IMR-90 (cell line): ENCODE measurements around the gene DAPK1. TPM values are rescaled to one million over a fixed set of nuclear protein-coding genes. Genes with fewer than 3 reads are reported as not detected.

Source experiments
- ATAC-seq: fragments of 200-7000 bp; cut with Tn5 transposase; 2 replicates; pipeline ENCODE4 v1.9.1; 2020; ENCODE audit warnings: low read depth, mild to moderate bottlenecking, moderate library complexity
- BruUV-seq: library from RNA; stranded (reverse); fragments of 400-500 nt; replicated peaks from 2 replicates; lab custom pipeline; 2021; lab: Mats Ljungman, UMichigan
- CTCF ChIA-PET: fragments of 300-600 bp; formaldehyde crosslinking; extraction: SDS; loops from one replicate; lab custom pipeline; 2021; ENCODE audit warnings: antibody characterized with exemption; lab: Yijun Ruan, JAX
- POLR2A ChIA-PET: fragments of 300-600 bp; sonication (Branson Sonifier 250); formaldehyde crosslinking; loops from one replicate; lab custom pipeline; 2022; ENCODE audit warnings: antibody characterized with exemption; ENCODE audit not compliant: unreplicated experiment; lab: Charles Lee
- DNase-seq: peaks from one replicate; pipeline ENCODE4 v3.0.0; 2013
- H2AFZ ChIP-seq: replicated peaks from 2 replicates; pipeline ENCODE3; 2013; ENCODE audit warnings: low read length, mild to moderate bottlenecking; ENCODE audit not compliant: poor library complexity
- H2AK5ac ChIP-seq: 2 replicates; pipeline ENCODE4 v1.6.1; 2013; ENCODE audit warnings: low read depth, low read length, inconsistent platforms
- H2AK9ac ChIP-seq: replicated peaks from 2 replicates; pipeline ENCODE3; 2013; ENCODE audit warnings: mild to moderate bottlenecking, low read depth, low read length, moderate library complexity; ENCODE audit not compliant: poor library complexity
- H2BK120ac ChIP-seq: 2 replicates; pipeline ENCODE4 v1.6.1; 2013; ENCODE audit warnings: low read depth, low read length, inconsistent platforms
- H2BK15ac ChIP-seq: 3 replicates; pipeline ENCODE4 v1.6.1; 2013; ENCODE audit warnings: low read depth, low read length, inconsistent platforms
- H2BK20ac ChIP-seq: 2 replicates; pipeline ENCODE4 v1.6.1; 2013; ENCODE audit warnings: low read depth, mild to moderate bottlenecking, inconsistent platforms, low read length, moderate library complexity
- H2BK5ac ChIP-seq: 2 replicates; pipeline ENCODE4 v1.6.1; 2013; ENCODE audit warnings: mild to moderate bottlenecking, low read depth, low read length, inconsistent platforms; ENCODE audit not compliant: poor library complexity, severe bottlenecking
- H3K14ac ChIP-seq: replicated peaks from 2 replicates; pipeline ENCODE4 v1.6.1; 2013; ENCODE audit warnings: low read depth, low read length, inconsistent platforms
- H3K18ac ChIP-seq: 2 replicates; pipeline ENCODE4 v1.6.1; 2013; ENCODE audit warnings: low read depth, low read length, control low read depth
- H3K23ac ChIP-seq: 2 replicates; pipeline ENCODE4 v1.6.1; 2013; ENCODE audit warnings: low read depth, low read length, inconsistent platforms
- H3K27ac ChIP-seq: 2 replicates; pipeline ENCODE4 v1.5.1; 2013; ENCODE audit warnings: mild to moderate bottlenecking, control low read depth, low read length; ENCODE audit not compliant: insufficient read depth
- H3K27me3 ChIP-seq: 2 replicates; pipeline ENCODE4 v1.6.1; 2013; ENCODE audit warnings: low read length; ENCODE audit not compliant: control insufficient read depth, insufficient read depth
- H3K36me3 ChIP-seq: 2 replicates; pipeline ENCODE4 v1.6.1; 2013; ENCODE audit warnings: low read length, mixed read lengths; ENCODE audit not compliant: control insufficient read depth, insufficient read depth
- H3K4ac ChIP-seq: 2 replicates; pipeline ENCODE4 v1.6.1; 2013; ENCODE audit warnings: low read depth, low read length, inconsistent platforms
- H3K4me1 ChIP-seq: 2 replicates; pipeline ENCODE4 v1.6.1; 2013; ENCODE audit warnings: low read length, mixed read lengths; ENCODE audit not compliant: control insufficient read depth, insufficient read depth
- H3K4me2 ChIP-seq: 2 replicates; pipeline ENCODE4 v1.6.1; 2013; ENCODE audit warnings: low read depth, mild to moderate bottlenecking, control low read depth, low read length, moderate library complexity
- H3K4me3 ChIP-seq: 2 replicates; pipeline ENCODE4 v1.5.1; 2013; ENCODE audit warnings: low read depth, mild to moderate bottlenecking, control low read depth, low read length, moderate library complexity; ENCODE audit not compliant: insufficient read depth
- H3K56ac ChIP-seq: 2 replicates; pipeline ENCODE4 v1.6.1; 2013; ENCODE audit warnings: low read length, inconsistent platforms; ENCODE audit not compliant: insufficient read depth; ENCODE audit errors: extremely low read depth
- H3K79me1 ChIP-seq, 2 experiments: 2 replicates each; pipeline ENCODE4 v1.6.1; 2013; ENCODE audit warnings: low read length in 2 of 2, inconsistent platforms in 1 of 2, low read depth in 1 of 2
- H3K9ac ChIP-seq: 2 replicates; pipeline ENCODE4 v1.6.1; 2013; ENCODE audit warnings: low read depth, low read length, control low read depth
- H3K9me1 ChIP-seq: 2 replicates; pipeline ENCODE4 v1.6.1; 2013; ENCODE audit warnings: low read length, inconsistent platforms; ENCODE audit not compliant: insufficient read depth
- H3K9me3 ChIP-seq: 2 replicates; pipeline ENCODE4 v1.6.1; 2013; ENCODE audit warnings: low read length; ENCODE audit not compliant: control insufficient read depth, insufficient read depth
- H4K20me1 ChIP-seq: 2 replicates; pipeline ENCODE4 v1.6.1; 2013; ENCODE audit warnings: low read length, inconsistent platforms; ENCODE audit not compliant: insufficient read depth
- H4K5ac ChIP-seq: 2 replicates; pipeline ENCODE4 v1.6.1; 2013; ENCODE audit warnings: mild to moderate bottlenecking, low read depth, low read length, control low read depth
- H4K8ac ChIP-seq, 2 experiments: 2 replicates each; pipeline ENCODE4 v1.6.1; 2013; ENCODE audit warnings: low read depth in 2 of 2, low read length in 2 of 2, control low read depth in 1 of 2, inconsistent platforms in 1 of 2
- H4K91ac ChIP-seq: 2 replicates; pipeline ENCODE4 v1.6.1; 2013; ENCODE audit warnings: low read depth, low read length, inconsistent platforms; ENCODE audit not compliant: insufficient read depth
- BHLHE40 ChIP-seq: fragments of 150-350 bp; IDR thresholded peaks from 2 replicates; pipeline ENCODE4 v1.6.1; 2016; ENCODE audit warnings: mild to moderate bottlenecking, low read depth, low read length
- CEBPB ChIP-seq: IDR thresholded peaks from 2 replicates; pipeline ENCODE4 v1.6.1; 2012; ENCODE audit warnings: low read depth, low read length, improper control_type of control experiment
- CHD1 ChIP-seq: IDR thresholded peaks from 2 replicates; pipeline ENCODE4 v1.6.1; 2012; ENCODE audit warnings: low read depth, low read length, improper control_type of control experiment
- FOS ChIP-seq: fragments of 150-350 bp; IDR thresholded peaks from 2 replicates; pipeline ENCODE4 v1.6.1; 2016; ENCODE audit warnings: low read depth, low read length
- MAFK ChIP-seq: IDR thresholded peaks from 2 replicates; pipeline ENCODE4 v1.6.1; 2012; ENCODE audit warnings: low read depth, low read length, improper control_type of control experiment
- MAZ ChIP-seq: IDR thresholded peaks from 2 replicates; pipeline ENCODE4 v1.6.1; 2012; ENCODE audit warnings: low read depth, mild to moderate bottlenecking, low read length, improper control_type of control experiment, moderate library complexity, borderline replicate concordance
- MXI1 ChIP-seq: IDR thresholded peaks from 2 replicates; pipeline ENCODE4 v1.6.1; 2012; ENCODE audit warnings: low read depth, mild to moderate bottlenecking, low read length, moderate library complexity, borderline replicate concordance
- NFE2L2 ChIP-seq: fragments of 150-350 bp; IDR thresholded peaks from 2 replicates; pipeline ENCODE4 v1.6.1; 2016; ENCODE audit warnings: low read depth, mild to moderate bottlenecking, low read length
- POLR2A ChIP-seq: IDR thresholded peaks from 2 replicates; pipeline ENCODE4 v1.6.1; 2012; ENCODE audit warnings: mild to moderate bottlenecking, low read depth, low read length
- RAD21 ChIP-seq: IDR thresholded peaks from 2 replicates; pipeline ENCODE4 v1.6.1; 2012; ENCODE audit warnings: low read length, improper control_type of control experiment
- RCOR1 ChIP-seq: IDR thresholded peaks from 2 replicates; pipeline ENCODE4 v1.6.1; 2012; ENCODE audit warnings: mild to moderate bottlenecking, low read length, improper control_type of control experiment; ENCODE audit not compliant: insufficient replicate concordance
- RFX5 ChIP-seq: IDR thresholded peaks from 2 replicates; pipeline ENCODE4 v1.8.0; 2012; ENCODE audit warnings: low read depth, mild to moderate bottlenecking, low read length, moderate library complexity
- SMC3 ChIP-seq: fragments of 150-350 bp; IDR thresholded peaks from 2 replicates; pipeline ENCODE4 v1.6.1; 2016; ENCODE audit warnings: low read depth, mild to moderate bottlenecking, antibody characterized with exemption, low read length, moderate library complexity
- WGBS, 2 experiments: methylation state at CpG; one replicate each; pipeline versions ENCODE4 v1.1.5 to v1.1.7; 2013; ENCODE audit warnings: missing lambda C conversion rate in 2 of 2; ENCODE audit not compliant: insufficient read length in 1 of 2; ENCODE audit errors: extremely low coverage in 2 of 2; 5-methylcytosine and 5-hydroxymethylcytosine counted together
- dilution Hi-C: fragments of 300-500 bp; cut with HindIII; formaldehyde crosslinking; loops from one replicate; pipeline ENCODE4 v1.14.3; 2018; ENCODE audit warnings: low sequenced_read_pairs; ENCODE audit not compliant: unreplicated experiment
- in situ Hi-C: fragments of 300-500 bp; cut with MboI; formaldehyde crosslinking; loops from 3 replicates; pipeline ENCODE4 v1.14.3; 2019; ENCODE audit warnings: low sequenced_read_pairs, inconsistent platforms, mixed read lengths
- intact Hi-C: fragments of 100-400 bp; cut with micrococcal nuclease; formaldehyde crosslinking; loops from 2 replicates; pipeline ENCODE4 v1.10.0; 2022
- polyA plus RNA-seq, 3 experiments: library from polyadenylated mRNA; depleted of rRNA; stranded (reverse); fragments of >200 nt; gene quantifications; 2 replicates each; pipeline ENCODE4 v1.2.3, GENCODE V29; 2012; ENCODE audit warnings: low replicate concordance in 1 of 3
- total RNA-seq: library from RNA; depleted of rRNA; stranded (reverse); fragments of >200 nt; gene quantifications from 2 replicates; pipeline ENCODE4 v1.2.3, GENCODE V29; 2012
- TF ChIP-seq, protein P1 (sequence below): fragments of 150-350 bp; IDR thresholded peaks from 2 replicates; pipeline ENCODE4 v1.6.1; 2017; ENCODE audit warnings: mild to moderate bottlenecking, antibody characterized with exemption, low read length, low read depth
- TF ChIP-seq, protein P2 (sequence below): fragments of 150-350 bp; IDR thresholded peaks from 2 replicates; pipeline ENCODE4 v1.6.1; 2016; ENCODE audit warnings: low read depth, mild to moderate bottlenecking, low read length, moderate library complexity, borderline replicate concordance
- TF ChIP-seq, protein P3 (sequence below): conservative IDR thresholded peaks from 2 replicates; pipeline ENCODE4 v1.5.1; 2012; ENCODE audit warnings: mild to moderate bottlenecking, low read depth, low read length, improper control_type of control experiment

DAPK1 gene
- total and polyA plus RNA-seq, 2 of the 4 experiments (the other 2 are of a cell fraction) = under 0.01 to 0.03 TPM

DNA sequence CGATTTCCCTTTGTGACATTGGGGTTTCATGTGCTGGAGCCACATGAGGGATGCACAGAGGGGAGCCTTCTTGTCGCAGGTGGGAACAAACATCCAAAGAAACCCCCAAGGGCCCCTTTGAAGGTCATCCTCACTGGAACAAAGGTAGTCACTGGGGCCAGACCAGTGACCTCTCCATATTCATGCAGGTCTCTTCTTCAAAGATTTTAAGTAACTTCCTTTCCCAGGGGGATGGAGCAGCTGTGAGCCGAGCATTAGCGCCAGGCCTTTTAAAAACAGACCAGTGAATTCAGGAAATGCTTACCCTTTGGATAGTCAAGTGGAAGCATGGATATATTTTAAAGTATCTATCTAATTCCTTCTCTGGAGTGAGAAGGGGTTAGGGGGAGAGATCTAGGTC lies 33.0 kb downstream of the DAPK1 start:
- H2AK5ac ChIP-seq = no peak overlapping the region
- H3K4ac ChIP-seq = no peak overlapping the region
- no CpG with 5 or more reads among the region's 4 CpGs for WGBS, 2 experiments
- no peak overlapping the region for H2AK9ac ChIP-seq
- H3K9me3 ChIP-seq = no peaks in the 10 kb centered on the region
- no peak overlapping the region for H3K27ac ChIP-seq
- H2BK5ac ChIP-seq = no peak overlapping the region
- H3K27me3 ChIP-seq = no peaks in the 10 kb centered on the region; the same call in 1 of the 2 replicates
- no peak overlapping the region for H2BK15ac ChIP-seq
- DNase-seq (no peak), ATAC-seq (no peak)
- no peak overlapping the region for H3K23ac ChIP-seq
- in situ Hi-C loops (no loop called here), intact Hi-C loops (no loop called here), dilution Hi-C loops (no loop called here)
- no peaks in the 10 kb centered on the region for H3K4me1 ChIP-seq
- no TSS peak for BruUV-seq
- H3K14ac ChIP-seq = no peak overlapping the region
- H3K18ac ChIP-seq = no peak overlapping the region
- H4K5ac ChIP-seq = no peak overlapping the region
- no peaks in the 10 kb centered on the region for H3K9me1 ChIP-seq
- H4K8ac ChIP-seq = no peak overlapping the region
- H2BK120ac ChIP-seq = no peak overlapping the region
- H4K91ac ChIP-seq = no peak overlapping the region
- ChIA-PET POLR2A (no interaction called here), CTCF (no interaction called here)
- H4K20me1 ChIP-seq = no peaks in the 10 kb centered on the region
- H2BK20ac ChIP-seq = no peak overlapping the region
- H3K4me2 ChIP-seq = no peak overlapping the region
- no peak overlapping the region for H3K4me3 ChIP-seq
- TF ChIP-seq RAD21 = no peak
- no peak for TF ChIP-seq FOS
- TF ChIP-seq CHD1 = no peak
- TF ChIP-seq MAFK = no peak
- TF ChIP-seq RFX5 = no peak
- no peak for TF ChIP-seq SMC3
- no peak for TF ChIP-seq NFE2L2
- TF ChIP-seq RCOR1 = no peak
- TF ChIP-seq MAZ = no peak
- TF ChIP-seq BHLHE40 = no peak
- TF ChIP-seq, protein P1, sequence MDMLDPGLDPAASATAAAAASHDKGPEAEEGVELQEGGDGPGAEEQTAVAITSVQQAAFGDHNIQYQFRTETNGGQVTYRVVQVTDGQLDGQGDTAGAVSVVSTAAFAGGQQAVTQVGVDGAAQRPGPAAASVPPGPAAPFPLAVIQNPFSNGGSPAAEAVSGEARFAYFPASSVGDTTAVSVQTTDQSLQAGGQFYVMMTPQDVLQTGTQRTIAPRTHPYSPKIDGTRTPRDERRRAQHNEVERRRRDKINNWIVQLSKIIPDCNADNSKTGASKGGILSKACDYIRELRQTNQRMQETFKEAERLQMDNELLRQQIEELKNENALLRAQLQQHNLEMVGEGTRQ = no peak
- no peak for TF ChIP-seq POLR2A
- TF ChIP-seq MXI1 = no peak
- TF ChIP-seq, protein P2, sequence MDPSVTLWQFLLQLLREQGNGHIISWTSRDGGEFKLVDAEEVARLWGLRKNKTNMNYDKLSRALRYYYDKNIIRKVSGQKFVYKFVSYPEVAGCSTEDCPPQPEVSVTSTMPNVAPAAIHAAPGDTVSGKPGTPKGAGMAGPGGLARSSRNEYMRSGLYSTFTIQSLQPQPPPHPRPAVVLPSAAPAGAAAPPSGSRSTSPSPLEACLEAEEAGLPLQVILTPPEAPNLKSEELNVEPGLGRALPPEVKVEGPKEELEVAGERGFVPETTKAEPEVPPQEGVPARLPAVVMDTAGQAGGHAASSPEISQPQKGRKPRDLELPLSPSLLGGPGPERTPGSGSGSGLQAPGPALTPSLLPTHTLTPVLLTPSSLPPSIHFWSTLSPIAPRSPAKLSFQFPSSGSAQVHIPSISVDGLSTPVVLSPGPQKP = no peak
- TF ChIP-seq CEBPB = no peak
- TF ChIP-seq, protein P3, sequence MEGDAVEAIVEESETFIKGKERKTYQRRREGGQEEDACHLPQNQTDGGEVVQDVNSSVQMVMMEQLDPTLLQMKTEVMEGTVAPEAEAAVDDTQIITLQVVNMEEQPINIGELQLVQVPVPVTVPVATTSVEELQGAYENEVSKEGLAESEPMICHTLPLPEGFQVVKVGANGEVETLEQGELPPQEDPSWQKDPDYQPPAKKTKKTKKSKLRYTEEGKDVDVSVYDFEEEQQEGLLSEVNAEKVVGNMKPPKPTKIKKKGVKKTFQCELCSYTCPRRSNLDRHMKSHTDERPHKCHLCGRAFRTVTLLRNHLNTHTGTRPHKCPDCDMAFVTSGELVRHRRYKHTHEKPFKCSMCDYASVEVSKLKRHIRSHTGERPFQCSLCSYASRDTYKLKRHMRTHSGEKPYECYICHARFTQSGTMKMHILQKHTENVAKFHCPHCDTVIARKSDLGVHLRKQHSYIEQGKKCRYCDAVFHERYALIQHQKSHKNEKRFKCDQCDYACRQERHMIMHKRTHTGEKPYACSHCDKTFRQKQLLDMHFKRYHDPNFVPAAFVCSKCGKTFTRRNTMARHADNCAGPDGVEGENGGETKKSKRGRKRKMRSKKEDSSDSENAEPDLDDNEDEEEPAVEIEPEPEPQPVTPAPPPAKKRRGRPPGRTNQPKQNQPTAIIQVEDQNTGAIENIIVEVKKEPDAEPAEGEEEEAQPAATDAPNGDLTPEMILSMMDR = no peak
- no peaks in the 10 kb centered on the region for H3K79me1 ChIP-seq
- no peaks in the 10 kb centered on the region for H3K36me3 ChIP-seq
- H3K56ac ChIP-seq = no peak overlapping the region
- no peak overlapping the region for H3K9ac ChIP-seq
- no peak overlapping the region for H2AFZ ChIP-seq
